ENCODE data around the gene CACNA1E.

Gene CACNA1E

GRCh38 chr1:181469829-181470228 lies 13.5 kb upstream of the CACNA1E start:
- TF ChIP-seq, protein P1, sequence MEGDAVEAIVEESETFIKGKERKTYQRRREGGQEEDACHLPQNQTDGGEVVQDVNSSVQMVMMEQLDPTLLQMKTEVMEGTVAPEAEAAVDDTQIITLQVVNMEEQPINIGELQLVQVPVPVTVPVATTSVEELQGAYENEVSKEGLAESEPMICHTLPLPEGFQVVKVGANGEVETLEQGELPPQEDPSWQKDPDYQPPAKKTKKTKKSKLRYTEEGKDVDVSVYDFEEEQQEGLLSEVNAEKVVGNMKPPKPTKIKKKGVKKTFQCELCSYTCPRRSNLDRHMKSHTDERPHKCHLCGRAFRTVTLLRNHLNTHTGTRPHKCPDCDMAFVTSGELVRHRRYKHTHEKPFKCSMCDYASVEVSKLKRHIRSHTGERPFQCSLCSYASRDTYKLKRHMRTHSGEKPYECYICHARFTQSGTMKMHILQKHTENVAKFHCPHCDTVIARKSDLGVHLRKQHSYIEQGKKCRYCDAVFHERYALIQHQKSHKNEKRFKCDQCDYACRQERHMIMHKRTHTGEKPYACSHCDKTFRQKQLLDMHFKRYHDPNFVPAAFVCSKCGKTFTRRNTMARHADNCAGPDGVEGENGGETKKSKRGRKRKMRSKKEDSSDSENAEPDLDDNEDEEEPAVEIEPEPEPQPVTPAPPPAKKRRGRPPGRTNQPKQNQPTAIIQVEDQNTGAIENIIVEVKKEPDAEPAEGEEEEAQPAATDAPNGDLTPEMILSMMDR (IDR thresholded peaks at IDR 0.05; ENCODE audit: low read depth, low read length): no peak
- no peak overlapping the region for H3K4me3 ChIP-seq (ENCODE audit: low read depth, low read length)

- no peak overlapping the region for H3K4me3 ChIP-seq (ENCODE audit: low read depth, low read length)
- TF ChIP-seq, protein P1 (IDR thresholded peaks at IDR 0.05; ENCODE audit: low read depth, low read length): no peak
These were observed 7.7 kb upstream of the CACNA1E start for GRCh38 chr1:181475580-181475979.

DNA sequence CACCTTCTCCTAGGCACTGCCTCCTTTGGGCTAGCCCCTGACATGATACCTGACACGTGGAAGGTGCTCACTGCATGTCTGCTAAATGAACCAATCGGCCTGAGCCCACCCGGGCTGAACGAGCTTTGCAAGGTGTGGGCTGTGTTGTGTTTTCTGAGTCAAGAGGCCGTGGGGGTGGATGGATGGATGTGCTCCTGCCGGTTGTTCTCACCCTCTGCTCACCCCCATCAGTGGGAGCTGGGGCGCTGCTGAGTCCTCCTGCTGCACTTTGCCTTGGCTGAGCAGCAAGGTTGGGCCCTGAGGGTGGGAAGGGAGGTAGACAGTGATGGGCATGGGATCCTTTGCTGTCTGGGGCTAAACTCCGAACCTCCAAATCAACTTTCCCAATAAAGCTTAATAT lies 6.7 kb upstream of the CACNA1E start:
- no peak overlapping the region for H3K4me3 ChIP-seq (ENCODE audit: low read depth, low read length)
- TF ChIP-seq, protein P1 (IDR thresholded peaks at IDR 0.05; ENCODE audit: low read depth, low read length): no peak

- H3K4me3 ChIP-seq (ENCODE audit: low read depth, low read length): no peak overlapping the region
- TF ChIP-seq, protein P1 (IDR thresholded peaks at IDR 0.05; ENCODE audit: low read depth, low read length): no peak
These were observed 5.0 kb upstream of the CACNA1E start for GRCh38 chr1:181478306-181478705.

DNA sequence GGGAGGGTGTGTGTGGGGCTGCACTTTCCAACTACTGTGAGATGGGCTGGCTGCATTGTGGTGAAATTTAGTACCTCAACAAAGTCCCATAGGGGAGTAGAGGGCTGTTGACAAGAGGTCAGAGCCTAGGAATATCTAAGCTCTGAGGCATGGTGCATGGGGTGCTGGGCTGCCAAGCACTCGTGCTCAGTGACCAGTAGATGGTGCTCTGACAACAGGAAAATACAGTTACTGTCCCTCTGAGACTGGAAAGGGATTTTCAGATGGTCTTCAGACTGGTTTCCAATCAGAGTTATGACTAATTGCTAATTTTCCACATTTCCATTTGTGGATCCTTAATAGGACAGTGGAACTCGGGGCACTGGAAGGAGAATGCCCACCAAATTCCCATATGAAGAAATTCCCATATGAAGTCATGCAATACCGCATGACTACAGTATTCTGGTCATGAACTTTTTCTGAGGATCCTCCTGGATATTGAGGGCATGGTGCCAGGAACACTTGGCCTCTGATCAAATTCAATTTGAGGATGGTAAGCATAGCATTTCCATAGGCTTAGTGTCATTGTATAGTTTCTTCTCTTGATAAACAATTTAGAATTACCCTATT lies 4.1 kb upstream of the CACNA1E start:
- H3K4me3 ChIP-seq (ENCODE audit: low read depth, low read length): no peak overlapping the region
- TF ChIP-seq, protein P1 (IDR thresholded peaks at IDR 0.05; ENCODE audit: low read depth, low read length): peak; percentile 48; the same call in 1 of the 2 replicates

DNA sequence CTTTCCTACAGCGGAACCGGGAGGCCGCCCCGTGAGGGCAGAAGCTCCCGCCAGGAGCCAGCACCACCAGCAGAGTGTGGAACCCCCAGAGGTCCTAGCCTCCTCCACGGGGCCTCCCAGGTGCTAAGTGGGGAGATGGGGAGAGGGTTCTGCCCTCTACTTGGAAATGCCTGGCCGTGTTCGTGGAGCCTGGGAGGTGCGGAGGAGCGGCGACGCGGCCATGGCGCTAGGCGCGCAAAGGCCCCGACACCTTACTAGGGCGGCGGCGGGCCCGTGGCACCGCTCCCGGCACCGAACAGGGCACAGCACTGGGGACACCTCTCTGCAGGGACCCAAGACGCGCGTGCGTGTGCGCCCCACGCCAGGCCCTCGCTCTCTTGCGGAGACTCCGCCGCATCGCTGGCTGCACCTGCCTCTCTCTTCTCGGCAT lies 1.3 kb upstream of the CACNA1E start:
- H3K4me3 ChIP-seq (ENCODE audit: low read depth, low read length): no peak overlapping the region
- TF ChIP-seq, protein P1 (IDR thresholded peaks at IDR 0.05; ENCODE audit: low read depth, low read length): no peak

- TF ChIP-seq, protein P1 (IDR thresholded peaks at IDR 0.05; ENCODE audit: low read depth, low read length): no peak
- H3K4me3 ChIP-seq (ENCODE audit: low read depth, low read length): no peak overlapping the region
These were observed 614 bp upstream of the CACNA1E start for GRCh38 chr1:181482521-181483284.

Measured in WI38 (cell line).